NCI-H146 treated with DMSO at 0.1 percent for 48 hours (cell line): ENCODE data around the gene TIAM1.

Experiments
- DNase-seq: peaks from one replicate; lab custom pipeline; 2025; ENCODE audit not compliant: unreplicated experiment; lab: John Stamatoyannopoulos, UW

TIAM1 gene

GRCh38 chr21:31205412-31205811 is 138.6 kb downstream of the TIAM1 start:
- DNase-seq, result no peak

- peak; percentile 74 for DNase-seq
Observed at GRCh38 chr21:31204801-31205200, 139.3 kb downstream of the TIAM1 start.

- no peak for DNase-seq
Observed at GRCh38 chr21:31203431-31204054, 140.5 kb downstream of the TIAM1 start.

- DNase-seq, result no peak
Observed at GRCh38 chr21:31201548-31201947, 142.5 kb downstream of the TIAM1 start.

- DNase-seq, result no peak
Observed at GRCh38 chr21:31201144-31201543, 142.9 kb downstream of the TIAM1 start.

- DNase-seq, result peak; percentile 18
Observed at GRCh38 chr21:31198575-31198974, 145.5 kb downstream of the TIAM1 start.

GRCh38 chr21:31196724-31197123 is 147.3 kb downstream of the TIAM1 start:
- DNase-seq, result no peak

GRCh38 chr21:31195334-31196015 is 148.6 kb downstream of the TIAM1 start:
- no peak for DNase-seq

GRCh38 chr21:31194510-31195293 is 149.4 kb downstream of the TIAM1 start:
- no peak for DNase-seq

GRCh38 chr21:31193761-31194160 is 150.3 kb downstream of the TIAM1 start:
- DNase-seq, result no peak

GRCh38 chr21:31191553-31191952 is 152.5 kb downstream of the TIAM1 start:
- no peak for DNase-seq

- DNase-seq, result no peak
Observed at GRCh38 chr21:31190516-31190915, 153.5 kb downstream of the TIAM1 start.

GRCh38 chr21:31187499-31187898 is 156.6 kb downstream of the TIAM1 start:
- DNase-seq, result no peak

GRCh38 chr21:31186916-31187315 is 157.1 kb downstream of the TIAM1 start:
- DNase-seq, result no peak

- DNase-seq, result no peak
Observed at GRCh38 chr21:31185663-31186062, 158.4 kb downstream of the TIAM1 start.

GRCh38 chr21:31184876-31185275 is 159.2 kb downstream of the TIAM1 start:
- DNase-seq, result no peak

- DNase-seq, result no peak
Observed at GRCh38 chr21:31184459-31184858, 159.6 kb downstream of the TIAM1 start.

GRCh38 chr21:31182231-31183140 is 161.6 kb downstream of the TIAM1 start:
- no peak for DNase-seq

GRCh38 chr21:31181082-31181750 is 162.8 kb downstream of the TIAM1 start:
- no peak for DNase-seq

- peak; percentile 12 for DNase-seq
Observed at GRCh38 chr21:31180256-31181081, 163.6 kb downstream of the TIAM1 start.
